Fibroblast of mammary gland (primary cell): ENCODE data around the gene CAPRIN1.

ENCODE experiments used
- DNase-seq: peaks from one replicate; pipeline ENCODE4 v3.0.0-alpha.2; 2010; ENCODE audit warnings: low read depth
- H3K4me3 ChIP-seq: 2 replicates; pipeline ENCODE4 v1.5.1; 2011; ENCODE audit warnings: low read depth, mild to moderate bottlenecking, low read length, moderate library complexity; ENCODE audit not compliant: control insufficient read depth
- TF ChIP-seq, protein P1 (sequence below): conservative IDR thresholded peaks from 2 replicates; pipeline ENCODE4 v1.5.1; 2011; ENCODE audit warnings: low read depth, low read length, inconsistent platforms; ENCODE audit not compliant: control insufficient read depth, insufficient read depth

CAPRIN1 gene

DNA sequence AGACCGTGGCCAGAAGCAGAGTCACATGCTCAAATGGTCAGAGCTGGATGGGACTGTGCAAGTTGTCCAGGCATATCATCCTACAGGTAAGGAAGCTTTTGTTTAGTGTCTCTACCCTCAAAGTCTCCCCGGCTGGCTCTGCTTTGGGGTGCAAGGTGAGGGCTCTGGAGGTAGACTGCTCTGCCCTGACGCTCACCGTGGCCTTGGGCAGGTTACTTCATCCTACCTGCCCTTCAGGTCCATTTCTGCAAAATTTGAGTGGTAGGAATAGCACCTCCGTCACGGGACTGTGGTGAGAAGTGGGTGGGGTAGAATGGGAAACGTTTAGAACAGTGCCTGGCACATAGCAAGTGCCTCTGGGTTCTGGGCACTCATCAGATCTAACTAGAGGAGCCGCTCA lies 96.0 kb downstream of the CAPRIN1 start:
- no peak overlapping the region for H3K4me3 ChIP-seq
- DNase-seq: no peak
- TF ChIP-seq, protein P1, sequence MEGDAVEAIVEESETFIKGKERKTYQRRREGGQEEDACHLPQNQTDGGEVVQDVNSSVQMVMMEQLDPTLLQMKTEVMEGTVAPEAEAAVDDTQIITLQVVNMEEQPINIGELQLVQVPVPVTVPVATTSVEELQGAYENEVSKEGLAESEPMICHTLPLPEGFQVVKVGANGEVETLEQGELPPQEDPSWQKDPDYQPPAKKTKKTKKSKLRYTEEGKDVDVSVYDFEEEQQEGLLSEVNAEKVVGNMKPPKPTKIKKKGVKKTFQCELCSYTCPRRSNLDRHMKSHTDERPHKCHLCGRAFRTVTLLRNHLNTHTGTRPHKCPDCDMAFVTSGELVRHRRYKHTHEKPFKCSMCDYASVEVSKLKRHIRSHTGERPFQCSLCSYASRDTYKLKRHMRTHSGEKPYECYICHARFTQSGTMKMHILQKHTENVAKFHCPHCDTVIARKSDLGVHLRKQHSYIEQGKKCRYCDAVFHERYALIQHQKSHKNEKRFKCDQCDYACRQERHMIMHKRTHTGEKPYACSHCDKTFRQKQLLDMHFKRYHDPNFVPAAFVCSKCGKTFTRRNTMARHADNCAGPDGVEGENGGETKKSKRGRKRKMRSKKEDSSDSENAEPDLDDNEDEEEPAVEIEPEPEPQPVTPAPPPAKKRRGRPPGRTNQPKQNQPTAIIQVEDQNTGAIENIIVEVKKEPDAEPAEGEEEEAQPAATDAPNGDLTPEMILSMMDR: no peak

DNA sequence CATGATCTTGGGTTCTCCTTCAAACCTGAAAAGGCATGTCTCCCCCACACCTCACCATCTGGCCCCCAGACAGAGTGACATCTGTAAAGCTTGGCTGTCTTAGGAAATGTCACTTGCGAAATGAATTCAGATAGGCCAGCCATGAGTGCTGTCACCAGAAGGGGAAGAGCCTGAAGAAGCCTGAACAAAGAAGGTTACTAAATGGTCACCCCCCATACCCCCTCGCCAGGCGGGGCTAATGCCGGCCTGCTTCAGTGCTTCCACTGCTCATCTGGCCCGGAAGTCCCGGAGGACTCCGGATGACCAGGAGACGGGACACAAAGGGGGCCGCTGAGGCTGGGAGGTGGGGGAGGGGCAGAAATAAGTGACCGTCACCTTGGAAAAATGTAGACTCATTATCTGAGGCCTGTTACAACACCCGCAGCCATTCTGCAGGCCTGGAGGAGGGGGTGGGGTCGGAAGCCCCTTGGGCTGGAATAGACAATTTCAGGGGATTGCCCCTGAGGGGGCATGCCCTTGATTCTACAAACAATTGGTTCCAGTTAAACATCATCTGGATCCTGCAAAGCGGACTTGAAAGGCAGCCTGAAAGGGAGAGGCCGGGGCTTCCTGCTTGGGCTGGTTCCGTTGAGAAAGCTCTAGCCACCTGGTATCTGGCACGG lies 97.1 kb downstream of the CAPRIN1 start:
- no peak overlapping the region for H3K4me3 ChIP-seq
- no peak for DNase-seq
- TF ChIP-seq, protein P1: no peak

DNA sequence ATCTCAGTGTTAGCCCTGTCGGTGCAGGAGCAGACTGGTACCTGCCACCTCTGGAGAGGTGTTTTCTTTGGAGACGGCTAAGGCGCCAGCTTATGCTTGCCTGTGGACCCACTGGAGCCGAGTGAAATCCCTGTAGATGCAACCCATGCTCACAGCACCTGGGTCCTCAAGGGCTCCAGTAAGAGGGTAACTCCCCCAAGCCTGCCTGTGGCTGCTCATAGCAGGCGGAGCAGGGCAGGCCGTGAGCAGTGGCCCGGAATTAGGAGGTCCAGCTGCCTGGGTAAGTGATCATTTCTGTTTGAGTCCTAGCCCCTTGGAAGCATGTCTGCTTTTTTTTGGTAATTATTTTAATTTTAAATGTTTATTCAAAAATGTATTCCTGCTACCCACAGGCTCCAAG lies 97.7 kb downstream of the CAPRIN1 start:
- TF ChIP-seq, protein P1: no peak
- DNase-seq: no peak
- no peak overlapping the region for H3K4me3 ChIP-seq

DNA sequence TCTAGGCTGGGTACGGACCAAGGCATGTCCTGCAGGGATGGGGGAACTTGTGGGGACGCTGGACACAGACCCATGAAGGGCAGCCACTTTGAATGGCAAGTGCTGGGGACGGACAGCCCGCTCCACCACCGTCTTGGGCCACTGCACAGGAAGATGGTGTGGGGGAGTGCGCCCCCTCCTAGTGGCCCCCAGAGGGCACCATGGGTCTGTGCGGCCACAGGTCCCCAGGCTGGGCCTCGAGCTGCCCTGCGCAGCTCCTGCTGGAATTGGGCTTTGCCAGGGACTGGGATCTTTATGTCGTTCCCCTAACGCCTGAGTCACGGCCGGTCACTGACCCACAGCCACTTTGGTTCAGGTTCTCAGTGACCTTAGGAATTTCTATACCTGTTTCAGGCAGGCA lies 98.3 kb downstream of the CAPRIN1 start:
- TF ChIP-seq, protein P1: peak; percentile 26
- DNase-seq: peak; percentile 22

DNA sequence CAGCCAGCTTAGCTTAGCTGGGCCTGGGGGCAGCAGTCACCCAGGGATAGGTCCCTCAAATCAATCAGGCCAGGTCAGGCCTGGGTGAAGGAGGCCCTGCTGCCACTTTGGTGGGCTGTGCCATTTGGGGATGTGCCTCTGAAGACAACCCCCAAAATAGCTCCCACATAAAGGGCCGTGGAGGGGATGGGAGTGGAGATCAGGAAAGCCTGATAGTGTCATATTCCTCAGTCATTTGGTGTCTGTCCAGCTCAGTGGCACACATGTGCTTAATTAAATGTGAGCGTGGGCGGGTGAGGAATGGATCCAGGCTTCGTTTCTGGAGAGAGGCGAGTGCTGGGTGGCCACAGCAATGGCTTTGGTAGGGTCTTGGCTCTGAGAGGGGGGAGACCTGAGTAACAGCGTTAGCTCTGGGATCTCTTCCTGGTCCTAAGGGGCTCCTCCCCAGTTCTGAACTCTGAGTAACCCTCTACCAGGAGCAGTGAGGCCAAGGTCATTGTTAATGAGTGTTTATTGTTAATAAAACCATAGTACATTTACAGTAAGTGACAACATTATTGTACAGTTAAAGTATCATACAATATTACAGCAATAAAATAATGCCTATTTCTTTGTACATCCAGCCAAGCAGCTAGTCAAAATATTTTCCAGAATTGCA lies 99.1 kb downstream of the CAPRIN1 start:
- TF ChIP-seq, protein P1: no peak
- H3K4me3 ChIP-seq: no peak overlapping the region
- peak; percentile 65 for DNase-seq

More for the DNA sequence above, 98.3 kb downstream of the CAPRIN1 start:
- H3K4me3 ChIP-seq: no peak overlapping the region
